ES-I3 (cell line): ENCODE results near the gene PRX.

Experiments
- H3K36me3 ChIP-seq: 2 replicates; pipeline ENCODE4 v1.6.1; 2013; ENCODE audit warnings: mild to moderate bottlenecking, low read length, control low read depth, moderate library complexity; ENCODE audit not compliant: insufficient read depth
- H3K4me1 ChIP-seq: 2 replicates; pipeline ENCODE4 v1.6.1; 2013; ENCODE audit warnings: mild to moderate bottlenecking, control low read depth, low read length; ENCODE audit not compliant: insufficient read depth
- H3K9ac ChIP-seq: 2 replicates; pipeline ENCODE4 v1.6.1; 2013; ENCODE audit warnings: low read depth, mild to moderate bottlenecking, low read length, moderate library complexity
- H3K9me3 ChIP-seq: 2 replicates; pipeline ENCODE4 v1.6.1; 2013; ENCODE audit warnings: mild to moderate bottlenecking, low read length, moderate library complexity; ENCODE audit not compliant: control insufficient read depth, insufficient read depth

Gene PRX

DNA sequence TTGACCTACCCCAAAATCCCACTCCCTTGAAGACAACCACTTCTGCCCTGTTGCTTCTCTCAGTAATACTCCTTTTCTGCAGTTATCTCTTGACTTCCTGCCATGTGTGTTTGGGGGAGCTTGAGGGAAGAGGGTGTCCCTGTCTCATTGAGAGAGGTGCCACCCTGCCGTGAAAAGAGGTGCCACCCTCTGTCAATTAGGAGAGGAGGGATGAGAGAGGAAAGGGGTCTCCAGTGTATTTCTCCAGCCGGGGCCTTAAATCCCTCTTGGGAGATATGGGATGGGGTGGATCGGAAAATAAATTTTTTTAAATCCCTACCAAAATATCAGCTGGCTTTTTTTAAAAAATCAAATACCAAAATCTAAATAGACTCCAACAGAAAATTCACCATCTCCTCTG lies 48.2 kb downstream of the PRX start:
- peak overlapping the region; percentile 69 for H3K9ac ChIP-seq
- no peaks in the 10 kb centered on the region for H3K9me3 ChIP-seq
- peaks cover 10% of the 10 kb centered on the region for H3K36me3 ChIP-seq
- peaks cover 9% of the 10 kb centered on the region; the same call in 1 of the 2 replicates for H3K4me1 ChIP-seq

DNA sequence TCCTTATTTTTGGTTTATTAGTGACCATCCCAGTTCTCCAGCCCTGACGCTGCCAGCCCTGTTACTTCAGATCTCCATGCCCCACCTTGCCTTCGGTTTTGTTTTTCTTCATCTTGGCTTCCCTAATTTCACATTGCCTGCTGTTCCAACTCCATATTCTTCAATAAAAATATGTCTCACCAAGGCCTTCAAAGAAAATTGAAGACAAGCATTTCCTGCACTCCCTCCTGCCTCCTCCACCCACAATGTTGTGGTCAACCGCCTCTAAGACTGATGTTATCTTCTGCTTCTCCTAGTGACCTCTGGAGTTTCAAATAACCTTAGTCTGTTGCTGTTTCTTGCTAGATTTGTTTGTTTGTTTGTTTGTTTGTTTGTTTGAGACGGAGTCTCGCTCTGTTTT lies 50.1 kb downstream of the PRX start:
- Histone ChIP-seq H3K4me1 (peaks cover 9% of the 10 kb centered on the region; the same call in 1 of the 2 replicates), H3K9me3 (no peaks in the 10 kb centered on the region), H3K9ac (no peak overlapping the region), H3K36me3 (no peaks in the 10 kb centered on the region; the same call in 1 of the 2 replicates)

DNA sequence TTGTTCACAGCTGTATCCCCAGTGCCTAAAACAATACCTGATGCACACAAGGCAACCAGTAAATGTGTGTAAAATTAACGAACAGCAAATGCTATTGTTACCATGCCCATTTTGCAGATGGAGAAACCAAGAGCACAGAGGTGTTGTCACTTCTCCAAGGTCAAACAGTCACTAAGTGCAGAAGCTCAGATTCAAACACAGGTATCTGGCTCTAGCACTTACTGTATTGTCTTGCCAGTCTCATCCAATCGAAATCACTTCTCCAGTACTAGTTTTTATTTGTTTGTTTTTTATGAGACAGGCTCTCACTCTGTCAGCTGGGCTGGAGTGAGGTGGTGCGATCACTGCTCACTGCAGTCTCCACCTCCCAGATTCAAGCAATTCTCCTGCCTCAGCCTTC lies 51.0 kb downstream of the PRX start:
- Histone ChIP-seq H3K36me3 (no peaks in the 10 kb centered on the region; the same call in 1 of the 2 replicates), H3K9me3 (no peaks in the 10 kb centered on the region), H3K9ac (no peak overlapping the region), H3K4me1 (peaks cover 6% of the 10 kb centered on the region; the same call in 1 of the 2 replicates)

DNA sequence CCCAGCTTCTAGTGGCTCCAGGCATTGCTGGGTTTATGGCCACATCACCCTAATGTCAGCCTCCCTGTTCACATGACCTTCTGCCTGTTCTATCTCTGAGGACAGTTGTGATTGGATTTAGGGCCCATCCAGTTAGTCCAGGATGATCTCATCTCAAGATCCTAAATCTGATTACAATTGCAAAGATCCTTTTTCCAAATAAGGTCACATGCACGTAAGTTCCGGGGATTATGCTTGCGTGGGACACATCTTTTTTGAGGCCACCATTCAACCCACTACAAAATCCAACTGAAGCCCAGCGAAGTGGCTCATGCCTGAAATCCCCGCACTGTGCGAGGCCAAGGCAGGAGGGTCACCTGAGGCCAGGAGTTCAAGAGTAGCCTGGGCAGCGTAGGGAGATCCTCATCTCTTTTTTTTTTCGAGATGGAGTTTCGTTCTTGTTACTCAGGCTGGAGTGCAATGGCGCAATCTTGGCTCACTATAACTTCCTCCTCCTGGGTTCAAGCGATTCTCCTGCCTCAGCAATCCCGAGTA lies 52.4 kb downstream of the PRX start:
- Histone ChIP-seq H3K9me3 (no peaks in the 10 kb centered on the region), H3K36me3 (no peaks in the 10 kb centered on the region; the same call in 1 of the 2 replicates), H3K4me1 (no peaks in the 10 kb centered on the region; the same call in 1 of the 2 replicates), H3K9ac (no peak overlapping the region)

DNA sequence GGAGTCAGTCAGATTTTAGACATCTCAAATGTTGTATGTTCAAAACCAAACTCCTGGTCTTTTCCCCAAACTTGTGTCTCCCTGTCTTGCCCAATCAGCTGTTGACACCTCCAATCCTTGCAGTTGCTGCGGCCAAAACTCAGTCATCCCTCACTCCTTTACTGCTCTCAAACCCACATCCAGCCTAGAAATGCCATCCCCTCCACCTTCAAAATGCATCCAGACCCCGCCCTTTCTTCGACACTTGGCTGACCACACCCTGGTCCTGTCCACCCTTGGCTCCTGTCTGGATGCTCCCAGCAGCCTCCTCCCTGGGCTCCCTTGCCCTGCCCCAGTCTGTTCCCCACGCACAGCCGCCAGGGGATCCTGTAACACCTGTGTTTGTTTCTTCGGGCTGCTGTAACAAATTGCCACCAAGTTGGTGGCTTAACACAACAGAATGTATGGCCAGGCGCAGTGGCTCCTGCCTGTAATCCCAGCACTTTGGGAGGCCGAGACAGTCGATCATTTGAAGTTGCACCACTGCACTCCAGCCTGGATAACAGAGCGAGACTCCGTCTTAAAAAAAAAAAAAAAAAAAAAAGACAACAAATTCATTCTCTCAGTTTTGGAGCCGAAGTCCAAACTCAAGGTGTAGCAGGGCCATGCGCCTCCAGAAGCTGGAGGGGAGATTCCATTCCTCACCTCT lies 53.0 kb downstream of the PRX start:
- Histone ChIP-seq H3K9me3 (no peaks in the 10 kb centered on the region), H3K4me1 (no peaks in the 10 kb centered on the region; the same call in 1 of the 2 replicates), H3K9ac (no peak overlapping the region), H3K36me3 (no peaks in the 10 kb centered on the region; the same call in 1 of the 2 replicates)

DNA sequence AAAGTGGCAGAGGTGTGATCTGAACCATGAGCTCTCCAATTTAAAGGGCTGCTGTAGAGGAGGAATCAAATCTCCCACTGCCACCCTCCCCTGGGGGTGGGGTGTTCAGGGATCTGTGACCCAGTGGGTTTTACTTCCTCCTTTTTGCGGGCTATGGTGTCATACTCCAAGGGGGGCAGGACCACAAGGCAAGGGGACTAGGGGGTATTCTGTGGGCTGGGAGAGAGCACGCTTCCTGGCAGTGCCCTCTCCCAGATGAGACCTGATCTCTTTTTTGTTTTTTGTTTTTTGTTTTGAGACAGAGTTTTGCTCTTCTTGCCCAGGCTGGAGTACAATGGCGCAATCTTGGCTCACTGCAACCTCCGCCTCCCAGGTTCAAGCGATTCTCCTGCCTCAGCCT lies 54.4 kb downstream of the PRX start:
- no peaks in the 10 kb centered on the region for H3K4me1 ChIP-seq
- no peaks in the 10 kb centered on the region for H3K9me3 ChIP-seq
- no peak overlapping the region for H3K9ac ChIP-seq
- no peaks in the 10 kb centered on the region; the same call in 1 of the 2 replicates for H3K36me3 ChIP-seq

DNA sequence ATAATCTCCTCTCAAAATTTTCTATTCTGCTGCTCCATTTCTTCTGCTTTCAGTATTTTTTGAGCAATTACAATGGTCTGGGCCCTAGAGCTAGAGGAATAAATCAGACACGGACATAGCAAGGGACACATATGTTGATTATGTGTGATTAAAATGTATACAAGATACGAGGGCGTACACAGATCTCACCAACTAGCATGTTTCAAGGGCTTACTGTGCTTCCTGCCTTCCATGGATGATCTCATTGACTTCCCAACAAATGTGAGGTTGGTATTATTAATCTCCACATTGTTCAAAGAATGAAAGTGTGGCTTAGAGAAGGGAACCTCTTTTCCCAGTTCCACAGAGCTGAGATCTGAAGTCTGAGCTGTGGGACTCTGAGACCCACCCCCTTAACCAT lies 55.5 kb downstream of the PRX start:
- Histone ChIP-seq H3K4me1 (no peaks in the 10 kb centered on the region), H3K36me3 (no peaks in the 10 kb centered on the region; the same call in 1 of the 2 replicates), H3K9ac (no peak overlapping the region)

DNA sequence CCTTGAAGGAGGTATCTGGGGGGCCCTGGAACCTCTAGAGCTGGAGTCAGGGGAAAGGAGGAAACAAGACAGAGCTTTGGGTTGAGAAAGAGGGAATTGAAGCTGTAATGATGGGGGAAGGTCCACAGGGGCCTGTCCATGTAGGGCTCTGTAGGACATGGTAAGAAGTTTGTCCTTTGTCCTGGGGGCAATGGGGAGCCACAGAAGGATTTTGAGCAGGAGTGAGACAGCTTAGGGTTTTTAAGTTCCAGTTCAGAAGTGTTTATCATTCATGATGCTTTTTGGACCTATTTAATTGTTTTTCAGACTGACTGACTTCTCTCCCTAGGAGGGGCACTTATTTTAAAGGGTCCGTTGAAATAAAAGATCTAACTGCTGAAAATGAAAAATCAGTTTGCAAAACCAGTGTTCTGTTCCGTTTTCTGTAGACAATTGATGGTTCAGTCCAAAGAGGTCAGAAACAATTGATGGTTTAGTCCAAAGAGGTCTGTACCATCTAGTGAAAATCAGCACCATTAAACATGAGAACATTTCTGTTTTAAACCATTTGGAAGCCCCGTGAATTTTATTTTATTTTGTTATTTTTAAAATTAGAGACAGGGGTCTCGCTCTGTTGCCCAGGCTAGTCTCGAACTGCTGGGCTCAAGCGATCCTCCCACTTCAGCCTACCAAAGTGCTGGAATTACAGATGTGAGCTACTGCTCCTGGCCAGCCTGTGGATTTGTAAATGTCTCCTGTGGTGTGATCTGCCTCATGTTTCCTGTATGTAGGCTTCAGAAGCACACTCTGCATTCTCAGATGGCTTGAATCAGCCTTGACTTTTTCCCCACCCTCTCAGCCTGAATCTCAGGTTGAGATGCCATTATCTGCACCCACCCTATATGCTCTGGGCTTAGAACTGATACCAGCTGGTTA lies 56.2 kb downstream of the PRX start:
- no peak overlapping the region for H3K9ac ChIP-seq
- H3K9me3 ChIP-seq, result no peaks in the 10 kb centered on the region
- H3K36me3 ChIP-seq, result no peaks in the 10 kb centered on the region; the same call in 1 of the 2 replicates
- no peaks in the 10 kb centered on the region for H3K4me1 ChIP-seq

More for the DNA sequence above, 55.5 kb downstream of the PRX start:
- H3K9me3 ChIP-seq, result no peaks in the 10 kb centered on the region

DNA sequence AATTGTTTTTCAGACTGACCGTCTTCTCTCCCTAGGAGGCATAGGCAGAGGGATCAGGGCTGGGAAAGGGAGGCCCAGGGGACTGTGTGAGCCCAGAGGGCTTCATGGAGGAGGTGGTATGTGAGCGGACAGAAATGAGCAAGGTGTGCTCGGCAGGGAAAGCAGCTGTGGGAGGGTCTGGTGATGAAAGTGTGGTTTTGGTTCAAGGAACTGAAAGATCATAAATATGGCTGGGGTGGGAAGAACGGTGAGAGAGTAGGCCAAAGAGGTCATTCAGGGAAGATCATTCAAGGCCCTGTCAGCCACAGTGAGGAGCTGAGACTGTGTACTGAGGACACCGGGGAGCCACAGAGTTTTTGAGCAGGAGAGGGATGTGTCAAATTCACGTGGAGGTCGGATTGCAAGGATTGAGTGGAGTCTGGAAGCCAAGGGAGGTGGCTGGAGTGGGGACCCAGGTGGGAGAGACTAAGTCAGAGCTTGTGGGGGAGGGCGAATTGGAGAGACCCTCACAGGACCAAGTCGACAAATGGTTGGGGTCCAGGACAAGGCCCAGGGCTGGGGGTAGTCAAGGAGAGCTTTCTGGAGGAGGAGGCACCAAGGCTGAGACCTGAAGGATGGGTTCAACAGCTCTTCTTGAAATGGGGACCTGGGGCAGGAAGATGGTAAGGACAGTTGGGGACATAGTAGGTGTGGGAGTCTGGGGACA lies 57.0 kb downstream of the PRX start:
- Histone ChIP-seq H3K9ac (no peak overlapping the region), H3K9me3 (no peaks in the 10 kb centered on the region), H3K4me1 (no peaks in the 10 kb centered on the region), H3K36me3 (no peaks in the 10 kb centered on the region; the same call in 1 of the 2 replicates)

DNA sequence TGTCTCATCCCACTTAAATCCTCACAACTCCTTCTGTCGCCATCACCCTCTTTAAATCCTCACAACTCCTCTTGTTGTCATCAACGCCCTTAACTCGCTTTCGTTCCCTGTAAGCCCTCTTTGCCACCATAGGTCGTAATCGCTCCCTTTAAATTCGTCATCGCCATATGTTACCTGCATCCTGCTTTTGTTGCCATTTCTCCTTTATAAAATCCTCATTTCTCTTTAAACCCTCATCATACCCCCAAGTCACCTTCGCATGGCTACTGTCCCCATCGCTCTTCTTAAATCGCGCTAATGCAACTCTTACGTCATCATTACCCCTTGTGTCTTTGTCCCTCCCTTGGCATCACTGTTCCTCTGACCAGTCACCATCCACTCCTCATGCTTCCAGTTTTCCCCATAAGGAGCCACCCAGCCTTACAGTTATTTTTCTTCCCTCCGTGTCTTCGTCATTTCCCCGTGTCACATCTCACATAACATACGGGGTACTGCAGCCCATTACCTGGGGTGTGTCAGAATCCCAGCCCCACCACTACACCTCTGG lies 64.1 kb downstream of the PRX start:
- Histone ChIP-seq H3K36me3 (no peaks in the 10 kb centered on the region), H3K9me3 (no peaks in the 10 kb centered on the region), H3K4me1 (no peaks in the 10 kb centered on the region), H3K9ac (peak overlapping the region; percentile 82)

DNA sequence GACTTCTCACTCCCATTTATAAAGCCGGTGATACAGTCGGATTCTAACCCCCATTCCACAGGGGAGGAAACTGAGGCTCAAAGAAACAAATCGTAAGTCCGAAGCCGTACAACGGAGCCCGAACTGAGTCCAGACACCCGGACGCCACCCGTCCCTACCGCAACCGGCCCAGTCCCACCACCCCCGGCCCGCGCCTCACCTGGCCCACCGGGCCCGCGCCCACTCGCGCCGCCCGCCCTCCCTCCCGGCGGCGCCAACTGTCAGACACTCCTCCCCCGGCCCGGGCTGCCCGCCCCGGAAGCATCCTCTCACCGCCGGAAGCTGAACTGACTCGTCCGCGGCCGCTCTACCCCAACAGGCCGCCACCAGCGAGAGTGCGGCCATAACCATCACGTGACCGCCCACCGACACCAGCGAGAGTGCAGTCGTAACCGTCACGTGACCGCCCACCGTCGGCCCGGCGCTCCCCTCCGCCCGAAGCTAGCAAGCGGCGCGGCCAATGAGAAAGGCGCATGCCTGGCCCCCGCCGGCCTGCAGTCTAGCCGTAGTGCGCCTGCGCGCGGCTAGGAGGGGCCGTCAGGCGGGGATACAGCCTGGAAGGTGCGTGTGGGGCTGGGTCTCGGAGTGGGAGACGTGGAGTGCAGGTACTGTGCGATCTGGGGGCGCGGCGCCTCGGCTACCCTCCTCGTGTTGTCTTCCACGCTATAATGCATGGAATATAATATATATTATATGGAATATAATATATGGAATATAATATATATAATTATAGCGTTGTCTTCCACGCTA lies 64.9 kb downstream of the PRX start, which contains the start of the genes C19orf47 and PLD3:
TSS of gene C19orf47 (minus strand) at position 273 of the 789 bp plus-strand sequence. CDS start 6,540 bp downstream, outside the sequence.
TSS of gene PLD3 (plus strand) at position 571 of the 789 bp plus-strand sequence. CDS start 17,789 bp downstream, outside the sequence.
- Histone ChIP-seq H3K4me1 (no peaks in the 10 kb centered on the region), H3K9me3 (no peaks in the 10 kb centered on the region), H3K36me3 (no peaks in the 10 kb centered on the region), H3K9ac (peak within 1 kb of the TSS; percentile 82)

DNA sequence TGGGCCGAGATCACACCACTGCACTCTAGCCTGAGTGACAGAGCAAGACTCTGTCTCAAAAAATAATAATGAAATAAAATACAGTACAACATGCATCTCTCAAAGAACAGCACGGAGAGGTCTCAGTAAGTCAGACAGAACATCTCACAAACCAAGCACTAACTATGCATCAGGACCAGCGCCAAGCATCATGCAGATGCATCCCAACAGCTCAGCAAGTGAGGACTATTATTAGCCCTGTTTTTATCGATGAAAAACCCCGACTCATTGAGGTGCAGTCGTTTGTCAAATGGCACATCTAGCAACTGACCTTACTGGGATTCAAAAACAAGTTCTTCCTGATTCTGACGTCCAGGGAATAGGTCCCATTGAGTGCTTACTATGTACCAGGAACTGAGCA lies 68.8 kb downstream of the PRX start:
- H3K4me1 ChIP-seq, result no peaks in the 10 kb centered on the region
- no peaks in the 10 kb centered on the region for H3K36me3 ChIP-seq
- H3K9ac ChIP-seq, result no peak overlapping the region
- H3K9me3 ChIP-seq, result no peaks in the 10 kb centered on the region
